SK-N-SH (cell line): ENCODE data around the gene EHBP1L1. TPM values are rescaled to one million over a fixed set of nuclear protein-coding genes. Genes with fewer than 3 reads are reported as not detected.

Source experiments
- CTCF ChIA-PET: fragments of 300-600, 350-600 bp; formaldehyde crosslinking; extraction: SDS; loops from one replicate; lab custom pipeline; 2021; lab: Yijun Ruan, JAX
- POLR2A ChIA-PET: fragments of 350-600 bp; sonication (Branson Sonifier 250); formaldehyde crosslinking; extraction: SDS; loops from one replicate; lab custom pipeline; 2020; ENCODE audit warnings: antibody characterized with exemption, inconsistent platforms; lab: Yijun Ruan, JAX
- DNase-seq: peaks from one replicate; pipeline ENCODE4 v3.0.0; 2012
- H2AFZ ChIP-seq: fragments of 200-600 bp; sonication (generic); 2 replicates; pipeline ENCODE4 v1.8.1; 2016; ENCODE audit warnings: antibody characterized with exemption, mild to moderate bottlenecking, low read depth
- H3F3A ChIP-seq: fragments of 200-600 bp; sonication (generic); replicated peaks from 2 replicates; pipeline ENCODE3; 2016; ENCODE audit warnings: antibody characterized with exemption, mild to moderate bottlenecking; ENCODE audit not compliant: insufficient read depth
- H3K27ac ChIP-seq, 2 experiments: fragments of 200-500 bp in 1 of 2; fragments of 200-600 bp in 1 of 2; sonication (Bioruptor generic) in 1 of 2; sonication (generic), shearing (Covaris generic) in 1 of 2; 2 replicates each; pipeline versions ENCODE4 v1.5.1 to v1.6.1; 2014 to 2016; ENCODE audit warnings: low read depth in 2 of 2, inconsistent platforms in 1 of 2, low read length in 1 of 2, mild to moderate bottlenecking in 1 of 2, mixed read lengths in 1 of 2
- H3K27me3 ChIP-seq: fragments of 200-600 bp; sonication (generic), shearing (Covaris generic); 2 replicates; pipeline ENCODE4 v1.6.1; 2016; ENCODE audit warnings: mixed run types; ENCODE audit not compliant: insufficient read depth
- H3K36me3 ChIP-seq, 2 experiments: fragments of 200-500 bp in 1 of 2; fragments of 200-600 bp in 1 of 2; sonication (Bioruptor generic) in 1 of 2; sonication (generic) in 1 of 2; replicated peaks in 1 of 2; 2 replicates each; pipeline versions ENCODE3 to v1.5.1; 2014 to 2016; ENCODE audit warnings: low read length in 1 of 2, mild to moderate bottlenecking in 1 of 2; ENCODE audit not compliant: insufficient read depth in 2 of 2, control insufficient read depth in 1 of 2
- H3K4me1 ChIP-seq, 2 experiments: fragments of 200-500 bp in 1 of 2; fragments of 200-600 bp in 1 of 2; sonication (Bioruptor generic) in 1 of 2; sonication (generic), shearing (Covaris generic) in 1 of 2; 2 replicates each; pipeline versions ENCODE4 v1.5.1 to v1.6.1; 2014 to 2016; ENCODE audit warnings: low read depth in 1 of 2, low read length in 1 of 2, mixed run types in 1 of 2; ENCODE audit not compliant: insufficient read depth in 2 of 2, control insufficient read depth in 1 of 2
- H3K4me2 ChIP-seq: fragments of 200-600 bp; sonication (generic), shearing (Covaris generic); 2 replicates; pipeline ENCODE4 v1.6.1; 2017; ENCODE audit warnings: mixed run types
- H3K4me3 ChIP-seq, 2 experiments: fragments of 200-500 bp in 1 of 2; fragments of 200-600 bp in 1 of 2; sonication (Bioruptor generic) in 1 of 2; sonication (generic), shearing (Covaris generic) in 1 of 2; 2 replicates each; pipeline versions ENCODE4 v1.5.1 to v1.8.1; 2014 to 2016; ENCODE audit warnings: low read depth in 2 of 2, inconsistent platforms in 1 of 2, low read length in 1 of 2, mild to moderate bottlenecking in 1 of 2, mixed read lengths in 1 of 2, moderate library complexity in 1 of 2
- H3K79me2 ChIP-seq: fragments of 200-600 bp; sonication (generic); 2 replicates; pipeline ENCODE4 v1.8.1; 2017; ENCODE audit warnings: mild to moderate bottlenecking; ENCODE audit not compliant: insufficient read depth
- H3K9ac ChIP-seq: fragments of 200-600 bp; sonication (generic); 2 replicates; pipeline ENCODE4 v1.6.1; 2017; ENCODE audit warnings: mixed run types
- H3K9me2 ChIP-seq: fragments of 200-600 bp; sonication (generic); 2 replicates; pipeline ENCODE4 v1.6.1; 2017; ENCODE audit warnings: mixed run types
- H3K9me3 ChIP-seq: fragments of 200-600 bp; sonication (generic); 2 replicates; pipeline ENCODE4 v1.6.1; 2017; ENCODE audit warnings: mixed run types, mild to moderate bottlenecking, moderate library complexity
- H4K20me1 ChIP-seq: fragments of 200-600 bp; sonication (generic); 2 replicates; pipeline ENCODE4 v1.6.1; 2017; ENCODE audit warnings: mild to moderate bottlenecking, mixed run types; ENCODE audit not compliant: insufficient read depth
- CHD2 ChIP-seq: fragments of 150-350 bp; IDR thresholded peaks from 2 replicates; pipeline ENCODE4 v1.6.1; 2018; ENCODE audit warnings: low read length; ENCODE audit not compliant: partially characterized antibody
- ELF1 ChIP-seq: IDR thresholded peaks from 2 replicates; pipeline ENCODE4 v1.4.0; 2012
- EZH2phosphoT487 ChIP-seq: fragments of 200-600 bp; sonication (generic); IDR thresholded peaks from 2 replicates; pipeline ENCODE4 v1.6.1; 2017; ENCODE audit warnings: low read depth, mixed run types, mild to moderate bottlenecking, antibody characterized with exemption, moderate library complexity, borderline replicate concordance
- FOSL2 ChIP-seq: IDR thresholded peaks from 2 replicates; pipeline ENCODE4 v1.4.0; 2012; ENCODE audit warnings: low read depth, mild to moderate bottlenecking, moderate library complexity, borderline replicate concordance
- JUND ChIP-seq: IDR thresholded peaks from 2 replicates; pipeline ENCODE4 v1.4.0; 2012
- MEF2A ChIP-seq: IDR thresholded peaks from 2 replicates; pipeline ENCODE4 v1.4.0; 2012; ENCODE audit warnings: low read depth, borderline replicate concordance
- RCOR1 ChIP-seq: fragments of 150-350 bp; IDR thresholded peaks from 2 replicates; pipeline ENCODE4 v1.6.1; 2017; ENCODE audit warnings: antibody characterized with exemption, low read length
- REST ChIP-seq: IDR thresholded peaks from 2 replicates; pipeline ENCODE4 v1.6.1; 2012; ENCODE audit warnings: mild to moderate bottlenecking, low read depth, low read length, moderate library complexity
- RFX5 ChIP-seq: IDR thresholded peaks from 2 replicates; pipeline ENCODE4 v1.6.1; 2012; ENCODE audit warnings: mild to moderate bottlenecking, improper control_type of control experiment, low read length
- SIN3A ChIP-seq: IDR thresholded peaks from 2 replicates; pipeline ENCODE4 v1.6.1; 2012; ENCODE audit warnings: low read depth, mild to moderate bottlenecking, low read length, moderate library complexity, borderline replicate concordance
- SMC3 ChIP-seq: IDR thresholded peaks from 2 replicates; pipeline ENCODE4 v1.6.1; 2012; ENCODE audit warnings: low read depth, low read length, improper control_type of control experiment
- TCF12 ChIP-seq: IDR thresholded peaks from 2 replicates; pipeline ENCODE4 v1.4.0; 2012
- USF1 ChIP-seq: IDR thresholded peaks from 2 replicates; pipeline ENCODE4 v1.4.0; 2012; ENCODE audit warnings: low read depth, borderline replicate concordance
- WGBS: methylation state at CpG from one replicate; pipeline ENCODE4 v1.1.6; 2017; ENCODE audit warnings: low lambda C conversion rate; 5-methylcytosine and 5-hydroxymethylcytosine counted together
- polyA plus RNA-seq, 3 experiments: library from polyadenylated mRNA; depleted of rRNA; stranded (reverse); fragments of >200 nt; gene quantifications; 2 replicates each; pipeline ENCODE4 v1.2.3, GENCODE V29; 2012
- TF ChIP-seq, protein P1 (sequence below): fragments of 150-350 bp; IDR thresholded peaks from 2 replicates; pipeline ENCODE4 v1.6.1; 2016; ENCODE audit warnings: mild to moderate bottlenecking, low read depth, low read length

The EHBP1L1 gene
- polyA plus RNA-seq, 1 of the 3 experiments (the other 2 are of a cell fraction) = 48.7 TPM

GRCh38 chr11:65609665-65610064 is 33.8 kb downstream of the EHBP1L1 start:
- H3K4me3 ChIP-seq = no peak overlapping the region
- H3K9me3 ChIP-seq = no peaks in the 10 kb centered on the region
- DNase-seq = no peak
- no peaks in the 10 kb centered on the region for H3K27me3 ChIP-seq
- ChIA-PET CTCF (interaction anchor here (0.9 to 3.8 kb wide), 5 partner anchors 16 to 194 kb away, joined by 3 to 15 read pairs (median 13); no protein-coding TSS in a partner anchor), POLR2A (no interaction called here)
- H3K4me1 ChIP-seq = peaks cover 25 to 35% of the 10 kb centered on the region in 2 experiments; a peak in 3 of 4 replicates
- WGBS = 100% methylated on average over 5 of the region's 5 CpGs
- H3K27ac ChIP-seq = no peak overlapping the region
- H4K20me1 ChIP-seq = peaks cover 30% of the 10 kb centered on the region
- peaks cover 68% of the 10 kb centered on the region for H3K79me2 ChIP-seq
- H3K9me2 ChIP-seq = no peaks in the 10 kb centered on the region
- no peaks in the 10 kb centered on the region for H3F3A ChIP-seq
- peaks cover 12 to 31% of the 10 kb centered on the region in 2 experiments for H3K36me3 ChIP-seq
- TF ChIP-seq, protein P1, sequence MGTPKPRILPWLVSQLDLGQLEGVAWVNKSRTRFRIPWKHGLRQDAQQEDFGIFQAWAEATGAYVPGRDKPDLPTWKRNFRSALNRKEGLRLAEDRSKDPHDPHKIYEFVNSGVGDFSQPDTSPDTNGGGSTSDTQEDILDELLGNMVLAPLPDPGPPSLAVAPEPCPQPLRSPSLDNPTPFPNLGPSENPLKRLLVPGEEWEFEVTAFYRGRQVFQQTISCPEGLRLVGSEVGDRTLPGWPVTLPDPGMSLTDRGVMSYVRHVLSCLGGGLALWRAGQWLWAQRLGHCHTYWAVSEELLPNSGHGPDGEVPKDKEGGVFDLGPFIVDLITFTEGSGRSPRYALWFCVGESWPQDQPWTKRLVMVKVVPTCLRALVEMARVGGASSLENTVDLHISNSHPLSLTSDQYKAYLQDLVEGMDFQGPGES = no peak
- H3K9ac ChIP-seq = no peak overlapping the region
- no peak overlapping the region for H2AFZ ChIP-seq
- H3K4me2 ChIP-seq = no peak overlapping the region

DNA sequence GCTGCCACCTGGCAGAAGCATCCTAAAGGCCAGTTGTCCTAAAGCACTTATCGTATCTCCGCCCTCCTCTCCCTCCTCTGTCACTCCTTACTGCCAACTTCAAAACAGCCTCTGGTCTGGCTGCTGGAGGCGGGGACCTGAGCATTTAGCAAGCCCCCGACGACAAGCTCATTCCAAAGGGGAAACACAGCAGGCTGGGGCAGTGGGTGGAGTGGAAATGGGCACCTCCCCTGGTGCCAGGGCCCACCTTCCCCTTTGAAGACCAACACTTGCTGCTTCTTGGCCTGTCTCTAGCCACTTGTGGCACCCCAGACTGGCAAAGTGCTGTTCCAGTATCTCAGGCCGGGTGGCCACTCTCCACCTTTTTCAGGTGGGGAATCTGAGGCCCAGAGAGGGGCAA is 34.6 kb downstream of the EHBP1L1 start:
- Histone ChIP-seq H4K20me1 (peaks cover 30% of the 10 kb centered on the region), H3K27me3 (no peaks in the 10 kb centered on the region), H3K4me2 (peak overlapping the region; percentile 85; the same call in 1 of the 2 replicates), H3F3A (no peaks in the 10 kb centered on the region), H3K79me2 (peaks cover 72% of the 10 kb centered on the region), H3K9me2 (no peaks in the 10 kb centered on the region), H3K36me3 (peaks cover 9 to 23% of the 10 kb centered on the region in 2 experiments), H3K27ac (no peak overlapping the region), H3K9me3 (no peaks in the 10 kb centered on the region), H3K4me1 (peaks cover 25 to 35% of the 10 kb centered on the region in 2 experiments; a peak in 3 of 4 replicates), H2AFZ (no peak overlapping the region), H3K4me3 (no peak overlapping the region), H3K9ac (no peak overlapping the region)
- WGBS = 96% methylated on average over 6 of the region's 6 CpGs
- ChIA-PET CTCF (interaction anchor here (0.9 to 3.8 kb wide), 5 partner anchors 16 to 195 kb away, joined by 3 to 15 read pairs (median 13); no protein-coding TSS in a partner anchor), POLR2A (no interaction called here)
- DNase-seq = no peak
- TF ChIP-seq TCF12 (no peak), SIN3A (no peak), REST (no peak), SMC3 (no peak), RFX5 (no peak), CHD2 (no peak), JUND (no peak), USF1 (no peak), FOSL2 (no peak), MEF2A (no peak), RCOR1 (no peak), ELF1 (no peak), EZH2phosphoT487 (no peak)
